AG09309 (cell line): Measurements from ENCODE around the gene GC.

Experiments used
- DNase-seq: peaks from one replicate; pipeline ENCODE4 v3.0.0-alpha.2; 2010; ENCODE audit warnings: low read depth
- H3K4me3 ChIP-seq: 2 replicates; pipeline ENCODE4 v1.5.1; 2011; ENCODE audit warnings: mild to moderate bottlenecking, low read depth, low read length, moderate library complexity; ENCODE audit not compliant: control insufficient read depth
- CTCF ChIP-seq: IDR thresholded peaks from 2 replicates; pipeline ENCODE4 v1.5.1; 2011; ENCODE audit warnings: mild to moderate bottlenecking, low read depth, low read length, inconsistent platforms; ENCODE audit not compliant: insufficient read depth, control insufficient read depth; ENCODE audit errors: missing control alignments

The GC gene

GRCh38 chr4:71732706-71733105 lies 51.2 kb downstream of the GC start:
- H3K4me3 ChIP-seq, result no peak overlapping the region
- TF ChIP-seq CTCF, result peak; percentile 46
- no peak for DNase-seq

- H3K4me3 ChIP-seq, result no peak overlapping the region
- DNase-seq, result no peak
- no peak for TF ChIP-seq CTCF
Measured at GRCh38 chr4:71732066-71732465, 51.8 kb downstream of the GC start.

GRCh38 chr4:71729856-71730255 lies 54.0 kb downstream of the GC start:
- H3K4me3 ChIP-seq, result no peak overlapping the region
- TF ChIP-seq CTCF, result no peak
- DNase-seq, result no peak

- peak; percentile 49 for TF ChIP-seq CTCF
- peak; percentile 46 for DNase-seq
- H3K4me3 ChIP-seq, result no peak overlapping the region
Measured at GRCh38 chr4:71713611-71714203, 70.2 kb downstream of the GC start.

GRCh38 chr4:71711985-71712348 lies 71.9 kb downstream of the GC start:
- no peak for TF ChIP-seq CTCF
- DNase-seq, result no peak
- H3K4me3 ChIP-seq, result no peak overlapping the region

GRCh38 chr4:71711044-71711984 lies 72.6 kb downstream of the GC start:
- no peak for DNase-seq
- no peak overlapping the region for H3K4me3 ChIP-seq
- no peak for TF ChIP-seq CTCF

- H3K4me3 ChIP-seq, result no peak overlapping the region
- no peak for DNase-seq
- TF ChIP-seq CTCF, result peak; percentile 25
Measured at GRCh38 chr4:71709961-71710360, 73.9 kb downstream of the GC start.
